HG03565 (cell line): Measurements from ENCODE around the gene PIGS.
"Not testable (repeated sequence)": the region's sequence is repeated elsewhere in the genome, so short reads cannot be mapped to it uniquely, and the experiment has no call there.

Experiments used
- ATAC-seq: cut with Tn5 transposase; IDR thresholded peaks from one replicate; pipeline ENCODE4 v1.9.1; 2021; ENCODE audit warnings: mild to moderate bottlenecking, moderate library complexity; ENCODE audit not compliant: unreplicated experiment

PIGS gene

GRCh38 chr17:28579526-28579925, 8.2 kb upstream of the PIGS start:
- no peak for ATAC-seq

GRCh38 chr17:28578246-28579195, 7.2 kb upstream of the PIGS start:
- ATAC-seq, result no peak

- no peak for ATAC-seq
Observed at GRCh38 chr17:28577466-28577824, 6.1 kb upstream of the PIGS start.

GRCh38 chr17:28576758-28577465, 5.6 kb upstream of the PIGS start, which contains the start of gene ALDOC:
Gene ALDOC (minus strand): TSS chr17:28576895. CDS start chr17:28575532, 1,363 bp downstream.
- ATAC-seq, result peak; percentile 86

GRCh38 chr17:28576016-28576415, 4.7 kb upstream of the PIGS start:
- ATAC-seq, result not testable (repeated sequence)

GRCh38 chr17:28575126-28575795, 3.9 kb upstream of the PIGS start:
- ATAC-seq, result no peak

GRCh38 chr17:28574526-28574925, 3.2 kb upstream of the PIGS start:
- no peak for ATAC-seq

- ATAC-seq, result no peak
Observed at GRCh38 chr17:28573966-28574480, 2.7 kb upstream of the PIGS start.

- no peak for ATAC-seq
Observed at GRCh38 chr17:28573521-28573920, 2.2 kb upstream of the PIGS start.

- no peak for ATAC-seq
Observed at GRCh38 chr17:28573040-28573380, 1.7 kb upstream of the PIGS start.

- ATAC-seq, result no peak
Observed at GRCh38 chr17:28572259-28573039, 1.1 kb upstream of the PIGS start.

GRCh38 chr17:28570716-28571360, 486 bp downstream of the PIGS start:
- no peak for ATAC-seq

- no peak for ATAC-seq
Observed at GRCh38 chr17:28569446-28569845, 1.9 kb downstream of the PIGS start.

GRCh38 chr17:28567604-28568003, 3.7 kb downstream of the PIGS start:
- no peak for ATAC-seq

GRCh38 chr17:28563475-28563874, 7.8 kb downstream of the PIGS start:
- ATAC-seq, result no peak

- ATAC-seq, result no peak
Observed at GRCh38 chr17:28555022-28555421, 16.3 kb downstream of the PIGS start.

- ATAC-seq, result no peak
Observed at GRCh38 chr17:28554565-28554964, 16.8 kb downstream of the PIGS start.

- no peak for ATAC-seq
Observed at GRCh38 chr17:28553000-28553505, 18.3 kb downstream of the PIGS start.

GRCh38 chr17:28552176-28552999, 18.9 kb downstream of the PIGS start, which contains the start of gene UNC119:
Gene UNC119 (minus strand): TSS chr17:28552624. CDS start chr17:28552557, 67 bp downstream.
- ATAC-seq, result no peak
